Chondrocyte (in vitro differentiated cells): Measurements from ENCODE around the gene PACS1. TPM values are rescaled to one million over a fixed set of nuclear protein-coding genes. Genes with fewer than 3 reads are reported as not detected.
"Not testable (repeated sequence)": the region's sequence is repeated elsewhere in the genome, so short reads cannot be mapped to it uniquely, and the experiment has no call there.

ENCODE experiments used
- DNase-seq: peaks from one replicate; pipeline ENCODE4 v3.0.0; 2021; ENCODE audit warnings: mixed read lengths, low spot score
- H3K27ac Mint-ChIP-seq: one replicate; pipeline ENCODE4 v1.8.0; 2021; ENCODE audit warnings: mild to moderate bottlenecking, moderate library complexity, mixed read lengths; ENCODE audit not compliant: unreplicated experiment
- H3K27me3 Mint-ChIP-seq: 2 replicates; pipeline ENCODE4 v1.8.0; 2021; ENCODE audit warnings: low read depth, mixed read lengths
- H3K36me3 Mint-ChIP-seq: 2 replicates; pipeline ENCODE4 v1.8.0; 2021; ENCODE audit warnings: low read depth, mixed read lengths
- H3K4me1 Mint-ChIP-seq: 2 replicates; pipeline ENCODE4 v1.8.0; 2021; ENCODE audit warnings: low read depth, mild to moderate bottlenecking, mixed read lengths
- H3K4me3 Mint-ChIP-seq: one replicate; pipeline ENCODE4 v1.8.0; 2021; ENCODE audit warnings: mild to moderate bottlenecking, moderate library complexity, mixed read lengths; ENCODE audit not compliant: unreplicated experiment
- H3K9me3 Mint-ChIP-seq: 2 replicates; pipeline ENCODE4 v1.8.0; 2021; ENCODE audit warnings: low read depth, mixed read lengths
- total RNA-seq: library from RNA; stranded (reverse); gene quantifications from 3 replicates; pipeline ENCODE4 v1.2.1, GENCODE V29; 2021
- TF ChIP-seq, protein P1 (sequence below): fragments of 200-600 bp; sonication (generic); IDR thresholded peaks from 2 replicates; pipeline ENCODE4 v1.5.0; 2021; ENCODE audit warnings: antibody characterized with exemption, mild to moderate bottlenecking, moderate library complexity

The PACS1 gene
- total RNA-seq, 1 donor from 2014 or later = 90.7 TPM

DNA sequence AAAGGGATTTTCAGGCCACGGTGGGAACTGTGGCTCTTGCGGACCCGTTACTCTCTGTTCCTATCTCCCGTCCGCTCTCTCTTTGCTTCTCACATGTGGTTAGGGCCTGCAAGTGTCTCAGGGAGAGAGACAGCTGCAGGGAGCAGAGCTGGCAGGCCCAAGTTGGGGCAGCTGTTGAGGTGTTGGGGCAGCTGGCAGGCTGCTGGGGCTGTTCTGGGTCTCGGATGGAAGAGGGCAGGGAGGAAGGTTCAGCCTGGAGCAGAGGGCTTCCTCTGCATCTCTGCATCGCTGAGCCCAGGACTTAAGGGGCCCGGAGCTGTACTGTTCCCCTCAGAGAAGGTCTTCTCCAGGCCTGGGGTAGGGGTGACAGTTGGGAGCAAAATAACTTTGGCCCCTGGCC, 205.3 kb downstream of the PACS1 start:
- no peak overlapping the region for H3K4me3 Mint-ChIP-seq
- H3K27me3 Mint-ChIP-seq = no peaks in the 10 kb centered on the region
- no peak overlapping the region for H3K27ac Mint-ChIP-seq
- peaks cover 24% of the 10 kb centered on the region for H3K36me3 Mint-ChIP-seq
- peaks cover 6% of the 10 kb centered on the region for H3K4me1 Mint-ChIP-seq
- TF ChIP-seq, protein P1, sequence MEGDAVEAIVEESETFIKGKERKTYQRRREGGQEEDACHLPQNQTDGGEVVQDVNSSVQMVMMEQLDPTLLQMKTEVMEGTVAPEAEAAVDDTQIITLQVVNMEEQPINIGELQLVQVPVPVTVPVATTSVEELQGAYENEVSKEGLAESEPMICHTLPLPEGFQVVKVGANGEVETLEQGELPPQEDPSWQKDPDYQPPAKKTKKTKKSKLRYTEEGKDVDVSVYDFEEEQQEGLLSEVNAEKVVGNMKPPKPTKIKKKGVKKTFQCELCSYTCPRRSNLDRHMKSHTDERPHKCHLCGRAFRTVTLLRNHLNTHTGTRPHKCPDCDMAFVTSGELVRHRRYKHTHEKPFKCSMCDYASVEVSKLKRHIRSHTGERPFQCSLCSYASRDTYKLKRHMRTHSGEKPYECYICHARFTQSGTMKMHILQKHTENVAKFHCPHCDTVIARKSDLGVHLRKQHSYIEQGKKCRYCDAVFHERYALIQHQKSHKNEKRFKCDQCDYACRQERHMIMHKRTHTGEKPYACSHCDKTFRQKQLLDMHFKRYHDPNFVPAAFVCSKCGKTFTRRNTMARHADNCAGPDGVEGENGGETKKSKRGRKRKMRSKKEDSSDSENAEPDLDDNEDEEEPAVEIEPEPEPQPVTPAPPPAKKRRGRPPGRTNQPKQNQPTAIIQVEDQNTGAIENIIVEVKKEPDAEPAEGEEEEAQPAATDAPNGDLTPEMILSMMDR = no peak
- no peak for DNase-seq
- no peaks in the 10 kb centered on the region for H3K9me3 Mint-ChIP-seq

- no peak overlapping the region for H3K27ac Mint-ChIP-seq
- H3K9me3 Mint-ChIP-seq = no peaks in the 10 kb centered on the region
- peaks cover 22% of the 10 kb centered on the region for H3K36me3 Mint-ChIP-seq
- H3K4me3 Mint-ChIP-seq = no peak overlapping the region
- TF ChIP-seq, protein P1 = no peak
- H3K4me1 Mint-ChIP-seq = peaks cover 6% of the 10 kb centered on the region
- no peak for DNase-seq
- H3K27me3 Mint-ChIP-seq = no peaks in the 10 kb centered on the region
These were observed 206.0 kb downstream of the PACS1 start for GRCh38 chr11:66275984-66276612.

DNA sequence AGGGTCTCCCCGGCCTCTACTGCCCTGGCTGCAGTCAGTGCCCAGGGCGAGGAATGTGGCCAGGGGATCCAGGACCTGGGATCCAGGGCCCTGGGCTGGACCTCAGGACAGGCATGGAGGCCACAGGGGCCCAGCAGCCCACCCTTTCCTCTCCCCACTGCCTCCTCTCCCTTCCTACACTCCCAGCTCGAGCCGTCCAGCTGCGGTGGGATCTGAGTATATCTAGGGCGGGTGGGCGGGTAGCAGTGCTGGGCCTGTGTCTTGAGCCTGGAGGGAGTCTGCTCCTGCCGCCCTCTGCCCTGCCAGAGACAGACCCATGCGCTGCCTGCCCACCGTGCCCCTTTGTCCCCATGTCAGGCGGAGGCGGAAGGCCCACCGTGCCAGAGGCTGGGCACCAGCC, 206.5 kb downstream of the PACS1 start:
- not testable (repeated sequence) for H3K4me3 Mint-ChIP-seq, DNase-seq, H3K27me3 Mint-ChIP-seq, H3K9me3 Mint-ChIP-seq, H3K27ac Mint-ChIP-seq
- Mint-ChIP-seq H3K36me3 (peaks cover 22% of the 10 kb centered on the region), H3K4me1 (peaks cover 11% of the 10 kb centered on the region)

GRCh38 chr11:66277064-66277463, 207.0 kb downstream of the PACS1 start:
- H3K9me3 Mint-ChIP-seq, H3K27ac Mint-ChIP-seq, H3K27me3 Mint-ChIP-seq, DNase-seq: not testable (repeated sequence)
- Mint-ChIP-seq H3K4me3 (peak overlapping the region; percentile 40), H3K4me1 (peaks cover 11% of the 10 kb centered on the region), H3K36me3 (peaks cover 20% of the 10 kb centered on the region)

DNA sequence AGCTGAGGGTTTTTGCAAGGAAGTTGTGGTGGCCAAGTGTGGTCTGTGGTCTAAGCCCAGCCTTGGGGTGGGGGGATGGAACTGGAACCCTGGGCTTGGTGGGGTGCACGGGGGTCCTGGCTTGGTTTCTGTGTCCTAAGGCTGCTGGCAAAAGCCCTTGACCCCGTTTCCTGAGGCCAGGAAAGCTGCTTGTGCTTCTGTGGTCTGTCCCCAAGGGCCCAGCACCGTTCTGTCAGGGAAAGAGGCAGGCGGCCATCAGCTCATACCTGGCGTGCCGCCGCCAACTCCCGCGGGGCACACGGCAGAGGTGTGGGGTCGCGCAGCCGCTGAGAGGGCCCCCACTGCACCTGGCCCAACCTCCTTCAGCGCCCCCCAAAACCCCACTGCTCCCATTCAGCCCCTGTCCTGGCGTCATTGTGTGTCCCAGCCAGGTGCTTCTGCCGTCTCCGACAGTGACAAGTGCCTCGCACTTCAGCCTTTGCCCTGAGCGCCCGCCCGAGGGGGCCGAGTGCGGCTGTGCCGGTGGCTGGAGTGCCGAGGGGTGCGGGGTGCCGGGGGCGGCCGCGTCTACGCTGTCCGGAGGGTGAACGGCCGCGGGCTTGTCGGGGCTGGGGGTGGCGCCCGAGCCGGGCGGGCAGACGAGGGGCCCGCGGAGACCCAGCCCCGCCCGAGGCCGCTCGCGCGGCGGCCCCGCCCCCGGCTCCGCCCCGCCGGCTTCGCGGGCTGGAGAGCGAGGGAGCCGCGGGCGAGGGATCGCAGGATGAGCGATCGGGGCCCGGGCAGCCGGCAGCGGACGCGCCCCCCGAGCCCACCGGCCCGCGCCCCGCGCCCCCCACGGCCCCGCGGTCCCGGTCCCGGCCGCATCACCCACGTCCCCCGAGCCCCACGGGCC, 207.6 kb downstream of the PACS1 start, which contains the start of gene CNIH2:
Gene CNIH2, plus strand, starts transcription at position 705 of the 892 bp plus-strand sequence. CDS start 282 bp downstream, outside the sequence.
- H3K9me3 Mint-ChIP-seq = no peaks in the 10 kb centered on the region
- TF ChIP-seq, protein P1 = no peak
- no peak within 1 kb of the TSS for H3K27ac Mint-ChIP-seq
- H3K36me3 Mint-ChIP-seq = peaks cover 15% of the 10 kb centered on the region
- no peak for DNase-seq
- H3K4me1 Mint-ChIP-seq = peaks cover 15% of the 10 kb centered on the region
- H3K27me3 Mint-ChIP-seq = no peaks in the 10 kb centered on the region
- peak within 1 kb of the TSS; percentile 58 for H3K4me3 Mint-ChIP-seq

- Mint-ChIP-seq H3K36me3 (peaks cover 8% of the 10 kb centered on the region), H3K4me3 (peak overlapping the region; percentile 58), H3K27ac (no peak overlapping the region), H3K4me1 (peaks cover 19% of the 10 kb centered on the region), H3K27me3 (no peaks in the 10 kb centered on the region), H3K9me3 (no peaks in the 10 kb centered on the region)
- no peak for DNase-seq
- TF ChIP-seq, protein P1 = no peak
These were observed 208.5 kb downstream of the PACS1 start for GRCh38 chr11:66278363-66279091.
